Body of pancreas (tissue), 4 donors: ENCODE data around the gene SLC35F6.

ENCODE experiments used
- POLR2A ChIP-seq, 3 donors: fragments of 450-650 bp; IDR thresholded peaks; one replicate each; pipeline ENCODE4 v1.6.1; 2016; ENCODE audit warnings: antibody characterized with exemption in 3 of 3, mild to moderate bottlenecking in 2 of 3
- TF ChIP-seq, protein P1 (sequence below), 7 experiments: fragments of 450-650 bp in 4 of 7; fragments of 200-600 bp in 3 of 7; sonication (generic) in 3 of 7; IDR thresholded peaks; one replicate each; pipeline ENCODE4 v1.5.1; 2016 to 2019; ENCODE audit warnings: antibody characterized with exemption in 7 of 7

DNA sequence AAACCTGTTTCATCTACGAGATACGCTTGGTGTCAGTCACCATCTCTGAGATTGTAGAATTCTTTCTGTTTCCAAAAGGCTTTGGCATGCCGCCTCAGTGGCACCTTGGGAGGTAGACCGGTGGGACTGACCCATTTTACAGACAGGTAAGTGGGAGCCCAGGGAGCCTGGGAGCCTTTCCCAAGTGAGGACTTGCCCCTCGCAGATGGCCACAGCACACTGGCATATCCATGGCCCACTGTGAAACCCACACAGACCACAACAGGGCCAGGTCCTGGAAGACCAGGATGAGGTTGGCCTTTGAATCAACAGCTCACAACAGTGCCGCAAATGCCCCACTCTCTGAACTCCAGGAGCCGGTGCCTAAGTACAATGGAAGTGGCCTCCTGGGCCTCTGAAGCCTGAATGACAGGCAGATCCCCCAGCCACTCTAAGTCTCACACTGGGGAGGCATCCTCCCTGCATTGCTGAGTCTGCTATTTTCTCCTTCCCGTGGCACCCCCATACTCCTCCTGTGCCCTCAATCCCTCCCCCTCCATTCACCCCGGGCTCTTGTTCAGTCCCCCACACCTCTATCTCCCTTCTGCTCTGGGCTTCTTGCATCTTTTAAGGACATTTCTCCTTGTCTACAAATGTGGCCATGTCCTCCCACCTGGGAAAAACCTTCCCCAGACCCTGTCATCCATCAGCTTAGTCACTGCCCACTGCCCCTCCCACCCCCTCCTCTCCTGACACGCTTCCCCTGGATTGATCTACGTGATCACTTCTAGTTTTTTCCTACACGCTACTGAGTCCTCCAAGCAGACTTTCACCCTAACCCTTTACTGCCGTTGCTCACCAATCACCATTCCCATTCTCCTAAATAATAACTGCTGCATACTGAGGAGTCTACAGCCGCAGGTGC is 48.0 kb downstream of the SLC35F6 start:
- TF ChIP-seq, protein P1, sequence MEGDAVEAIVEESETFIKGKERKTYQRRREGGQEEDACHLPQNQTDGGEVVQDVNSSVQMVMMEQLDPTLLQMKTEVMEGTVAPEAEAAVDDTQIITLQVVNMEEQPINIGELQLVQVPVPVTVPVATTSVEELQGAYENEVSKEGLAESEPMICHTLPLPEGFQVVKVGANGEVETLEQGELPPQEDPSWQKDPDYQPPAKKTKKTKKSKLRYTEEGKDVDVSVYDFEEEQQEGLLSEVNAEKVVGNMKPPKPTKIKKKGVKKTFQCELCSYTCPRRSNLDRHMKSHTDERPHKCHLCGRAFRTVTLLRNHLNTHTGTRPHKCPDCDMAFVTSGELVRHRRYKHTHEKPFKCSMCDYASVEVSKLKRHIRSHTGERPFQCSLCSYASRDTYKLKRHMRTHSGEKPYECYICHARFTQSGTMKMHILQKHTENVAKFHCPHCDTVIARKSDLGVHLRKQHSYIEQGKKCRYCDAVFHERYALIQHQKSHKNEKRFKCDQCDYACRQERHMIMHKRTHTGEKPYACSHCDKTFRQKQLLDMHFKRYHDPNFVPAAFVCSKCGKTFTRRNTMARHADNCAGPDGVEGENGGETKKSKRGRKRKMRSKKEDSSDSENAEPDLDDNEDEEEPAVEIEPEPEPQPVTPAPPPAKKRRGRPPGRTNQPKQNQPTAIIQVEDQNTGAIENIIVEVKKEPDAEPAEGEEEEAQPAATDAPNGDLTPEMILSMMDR (IDR thresholded peaks at IDR 0.05) = no peak
- TF ChIP-seq POLR2A (IDR thresholded peaks at IDR 0.05) = no peak
